Hepatocyte (in vitro differentiated cells): Measurements from ENCODE around the gene MGLL. TPM values are rescaled to one million over a fixed set of nuclear protein-coding genes. Genes with fewer than 3 reads are reported as not detected.

Source experiments
- DNase-seq: peaks from one replicate; pipeline ENCODE4 v3.0.0-alpha.2; 2016; ENCODE audit warnings: low spot score
- H2AFZ ChIP-seq: fragments of 200-600 bp; sonication (generic); 2 replicates; pipeline ENCODE4 v1.6.0; 2016; ENCODE audit warnings: antibody characterized with exemption, mild to moderate bottlenecking
- H3K27ac ChIP-seq: fragments of 200-600 bp; sonication (generic); 2 replicates; pipeline ENCODE4 v1.5.1; 2016; ENCODE audit warnings: mild to moderate bottlenecking
- H3K27me3 ChIP-seq: fragments of 200-600 bp; sonication (generic); 2 replicates; pipeline ENCODE4 v1.6.1; 2016
- H3K36me3 ChIP-seq: fragments of 200-600 bp; sonication (generic); replicated peaks from 2 replicates; pipeline ENCODE4 v1.5.1; 2016; ENCODE audit warnings: low read depth; ENCODE audit not compliant: insufficient read depth
- H3K4me1 ChIP-seq: fragments of 200-600 bp; sonication (generic); 2 replicates; pipeline ENCODE4 v1.5.1; 2016; ENCODE audit warnings: mild to moderate bottlenecking, moderate library complexity; ENCODE audit not compliant: insufficient read depth
- H3K4me2 ChIP-seq: fragments of 200-600 bp; sonication (generic); 2 replicates; pipeline ENCODE4 v1.6.0; 2016
- H3K4me3 ChIP-seq: fragments of 200-600 bp; sonication (generic); 2 replicates; pipeline ENCODE4 v1.5.1; 2016; ENCODE audit warnings: mild to moderate bottlenecking
- H3K79me2 ChIP-seq: fragments of 200-600 bp; sonication (generic); 2 replicates; pipeline ENCODE4 v1.6.0; 2017; ENCODE audit warnings: mild to moderate bottlenecking
- H3K9me2 ChIP-seq: fragments of 200-600 bp; sonication (generic); replicated peaks from 2 replicates; pipeline ENCODE4 v1.6.0; 2017; ENCODE audit warnings: mild to moderate bottlenecking; ENCODE audit not compliant: insufficient read depth
- H3K9me3 ChIP-seq: fragments of 200-600 bp; sonication (generic); 2 replicates; pipeline ENCODE4 v1.5.1; 2016; ENCODE audit warnings: low read depth, mild to moderate bottlenecking
- H4K20me1 ChIP-seq: fragments of 200-600 bp; sonication (generic); 2 replicates; pipeline ENCODE4 v1.6.0; 2016; ENCODE audit warnings: mild to moderate bottlenecking; ENCODE audit not compliant: insufficient read depth, poor library complexity, severe bottlenecking
- EZH2 ChIP-seq: fragments of 200-600 bp; sonication (generic); IDR thresholded peaks from 2 replicates; pipeline ENCODE4 v1.6.1; 2016; ENCODE audit warnings: antibody characterized with exemption, mild to moderate bottlenecking, borderline replicate concordance
- EZH2phosphoT487 ChIP-seq: fragments of 200-600 bp; sonication (generic); IDR thresholded peaks from one replicate; pipeline ENCODE4 v1.6.1; 2018; ENCODE audit warnings: antibody characterized with exemption, mild to moderate bottlenecking, low read depth, moderate library complexity; ENCODE audit not compliant: unreplicated experiment, severe bottlenecking
- WGBS: methylation state at CpG from one replicate; pipeline ENCODE4 v1.1.6; 2016; ENCODE audit warnings: low lambda C conversion rate; ENCODE audit errors: missing lambda C conversion rate; 5-methylcytosine and 5-hydroxymethylcytosine counted together
- polyA plus RNA-seq: library from polyadenylated mRNA; unstranded; fragments of >200 nt; fragmentation: Nextera tagmentation; extraction: Ambion mirVana; gene quantifications from 2 replicates; pipeline ENCODE4 v1.2.1, GENCODE V29; 2016
- total RNA-seq: library from RNA; depleted of rRNA; stranded (reverse); fragments of >200 nt; gene quantifications from 2 replicates; pipeline ENCODE4 v1.2.3, GENCODE V29; 2014
- TF ChIP-seq, protein P1 (sequence below): fragments of 200-600 bp; sonication (generic); IDR thresholded peaks from 2 replicates; pipeline ENCODE4 v1.5.1; 2016; ENCODE audit warnings: antibody characterized with exemption, mild to moderate bottlenecking; ENCODE audit not compliant: poor library complexity

Gene MGLL
- total and polyA plus RNA-seq, 2 experiments from 2014 or later, result 7.3 to 21.4 TPM

DNA sequence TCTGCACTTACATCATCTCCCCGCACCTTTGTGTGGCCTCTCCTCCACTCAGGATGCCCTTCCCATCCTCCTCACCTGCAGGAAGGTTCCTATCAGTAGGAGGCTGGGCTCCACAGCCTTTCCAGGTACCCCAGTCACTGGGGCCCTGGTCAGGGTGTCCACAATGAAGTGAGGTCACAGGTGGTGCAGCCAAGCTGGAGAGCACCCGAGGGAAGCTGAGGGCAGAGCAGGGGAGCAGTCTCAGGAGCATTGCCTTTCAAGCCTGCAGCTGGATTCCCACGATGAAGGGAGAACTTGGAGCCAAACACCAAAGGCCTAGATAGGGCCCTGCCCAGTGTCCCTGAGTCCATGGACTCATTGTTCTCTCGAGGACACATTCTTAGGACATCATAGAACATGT lies 23.6 kb downstream of the MGLL start:
- no peaks in the 10 kb centered on the region for H3K79me2 ChIP-seq
- no peaks in the 10 kb centered on the region for H3K27me3 ChIP-seq
- no peak overlapping the region for H2AFZ ChIP-seq
- TF ChIP-seq EZH2phosphoT487 (no peak), EZH2 (no peak)
- TF ChIP-seq, protein P1, sequence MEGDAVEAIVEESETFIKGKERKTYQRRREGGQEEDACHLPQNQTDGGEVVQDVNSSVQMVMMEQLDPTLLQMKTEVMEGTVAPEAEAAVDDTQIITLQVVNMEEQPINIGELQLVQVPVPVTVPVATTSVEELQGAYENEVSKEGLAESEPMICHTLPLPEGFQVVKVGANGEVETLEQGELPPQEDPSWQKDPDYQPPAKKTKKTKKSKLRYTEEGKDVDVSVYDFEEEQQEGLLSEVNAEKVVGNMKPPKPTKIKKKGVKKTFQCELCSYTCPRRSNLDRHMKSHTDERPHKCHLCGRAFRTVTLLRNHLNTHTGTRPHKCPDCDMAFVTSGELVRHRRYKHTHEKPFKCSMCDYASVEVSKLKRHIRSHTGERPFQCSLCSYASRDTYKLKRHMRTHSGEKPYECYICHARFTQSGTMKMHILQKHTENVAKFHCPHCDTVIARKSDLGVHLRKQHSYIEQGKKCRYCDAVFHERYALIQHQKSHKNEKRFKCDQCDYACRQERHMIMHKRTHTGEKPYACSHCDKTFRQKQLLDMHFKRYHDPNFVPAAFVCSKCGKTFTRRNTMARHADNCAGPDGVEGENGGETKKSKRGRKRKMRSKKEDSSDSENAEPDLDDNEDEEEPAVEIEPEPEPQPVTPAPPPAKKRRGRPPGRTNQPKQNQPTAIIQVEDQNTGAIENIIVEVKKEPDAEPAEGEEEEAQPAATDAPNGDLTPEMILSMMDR, result no peak
- no peaks in the 10 kb centered on the region for H3K4me1 ChIP-seq
- H4K20me1 ChIP-seq, result no peaks in the 10 kb centered on the region
- no peaks in the 10 kb centered on the region for H3K9me3 ChIP-seq
- 93% methylated on average over 4 of the region's 4 CpGs for WGBS
- H3K9me2 ChIP-seq, result no peaks in the 10 kb centered on the region
- no peak for DNase-seq
- no peaks in the 10 kb centered on the region for H3K36me3 ChIP-seq
- no peak overlapping the region for H3K4me3 ChIP-seq
- H3K27ac ChIP-seq, result peak overlapping the region; percentile 66
- no peak overlapping the region for H3K4me2 ChIP-seq

DNA sequence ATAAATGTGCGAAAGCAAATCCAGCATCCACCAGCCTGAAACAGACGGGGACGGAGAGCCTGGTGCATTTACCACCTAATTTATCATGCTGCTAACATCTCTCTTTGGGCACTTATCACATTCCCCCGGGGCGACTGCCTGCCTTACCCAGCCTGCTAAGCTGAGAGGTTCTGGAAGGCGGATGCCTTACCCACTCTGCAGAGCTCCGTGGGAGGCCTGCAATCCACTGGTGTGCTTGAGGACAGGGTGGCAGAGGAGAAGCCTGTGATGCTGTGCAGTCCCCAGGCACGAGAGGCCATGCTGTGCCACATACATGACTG lies 25.5 kb downstream of the MGLL start:
- no peaks in the 10 kb centered on the region for H3K27me3 ChIP-seq
- TF ChIP-seq EZH2 (no peak), EZH2phosphoT487 (no peak)
- TF ChIP-seq, protein P1, result no peak
- no peaks in the 10 kb centered on the region for H3K79me2 ChIP-seq
- no peaks in the 10 kb centered on the region for H3K9me2 ChIP-seq
- no peaks in the 10 kb centered on the region for H3K9me3 ChIP-seq
- no peak overlapping the region for H3K4me3 ChIP-seq
- no peak for DNase-seq
- H3K4me2 ChIP-seq, result no peak overlapping the region
- no peak overlapping the region for H3K27ac ChIP-seq
- no peaks in the 10 kb centered on the region for H4K20me1 ChIP-seq
- peaks cover 10% of the 10 kb centered on the region for H3K4me1 ChIP-seq
- WGBS, result 60% methylated on average over 8 of the region's 8 CpGs
- no peaks in the 10 kb centered on the region for H3K36me3 ChIP-seq
- H2AFZ ChIP-seq, result no peak overlapping the region

DNA sequence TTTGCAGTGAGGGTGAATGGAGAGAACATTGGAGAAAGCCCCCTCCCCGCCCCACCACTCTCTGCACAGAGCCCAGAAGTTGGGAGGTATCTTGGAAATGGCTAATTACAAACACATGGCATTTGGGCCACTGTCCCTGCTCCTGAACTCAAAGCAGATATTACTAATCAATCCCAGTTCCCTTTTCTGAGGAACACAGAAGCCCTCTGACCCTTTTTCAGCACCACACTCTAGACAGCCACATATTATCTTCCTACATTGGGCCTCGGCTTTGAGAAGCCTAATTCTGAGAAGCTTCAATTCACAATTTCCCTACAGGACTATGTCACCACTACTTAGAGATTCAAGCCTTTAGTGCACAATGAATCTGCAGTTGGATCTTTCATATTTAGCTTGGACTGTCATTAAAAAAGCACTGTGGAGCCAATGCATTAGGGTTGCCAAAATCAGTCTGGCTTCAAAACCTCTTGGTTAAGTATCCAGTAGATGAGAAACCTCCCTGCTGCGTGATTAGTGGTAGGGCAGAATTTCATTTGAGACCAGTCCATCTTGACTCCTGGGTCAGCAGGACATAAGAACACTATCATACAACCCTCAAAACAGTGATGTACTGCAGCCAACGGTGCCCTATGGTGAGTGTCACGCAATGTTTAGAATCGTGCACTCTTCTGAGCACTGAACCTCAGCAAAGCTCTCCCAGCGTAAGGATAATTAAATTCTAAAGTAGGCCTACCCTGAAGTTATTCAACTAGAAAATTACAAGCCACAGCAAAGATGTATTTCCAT lies 26.1 kb downstream of the MGLL start:
- Histone ChIP-seq H3K9me3 (no peaks in the 10 kb centered on the region), H3K4me1 (peaks cover 11% of the 10 kb centered on the region), H3K4me2 (no peak overlapping the region), H4K20me1 (no peaks in the 10 kb centered on the region), H3K9me2 (no peaks in the 10 kb centered on the region), H3K79me2 (no peaks in the 10 kb centered on the region), H3K27ac (no peak overlapping the region), H2AFZ (no peak overlapping the region), H3K27me3 (no peaks in the 10 kb centered on the region), H3K36me3 (no peaks in the 10 kb centered on the region), H3K4me3 (no peak overlapping the region)
- TF ChIP-seq, protein P1, result no peak
- TF ChIP-seq EZH2phosphoT487 (no peak), EZH2 (no peak)
- WGBS, result 78% methylated on average over 7 of the region's 7 CpGs
- no peak for DNase-seq

DNA sequence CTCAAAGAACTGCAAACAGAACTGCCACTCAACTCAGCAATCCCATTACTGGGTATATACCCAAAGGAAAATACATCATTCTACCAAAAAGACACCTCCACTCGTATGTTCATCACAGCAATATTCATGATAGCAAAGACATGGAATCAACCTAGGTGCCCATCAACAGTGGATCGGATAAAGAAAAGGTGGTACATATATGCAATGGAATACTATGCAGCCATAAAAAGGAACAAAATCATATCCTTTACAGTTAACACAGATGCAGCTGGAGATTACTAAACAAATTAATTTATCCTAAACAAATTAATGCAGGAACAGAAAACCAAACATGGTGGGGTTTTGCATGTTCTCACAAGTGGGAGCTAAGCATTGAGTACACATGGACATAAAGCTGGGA lies 27.3 kb downstream of the MGLL start:
- WGBS, result 98% methylated on average over 2 of the region's 2 CpGs
- no peak for TF ChIP-seq EZH2phosphoT487
- TF ChIP-seq, protein P1, result no peak
- TF ChIP-seq EZH2, result no peak
- Histone ChIP-seq H3K4me1 (peaks cover 16% of the 10 kb centered on the region), H4K20me1 (no peaks in the 10 kb centered on the region), H3K79me2 (no peaks in the 10 kb centered on the region), H3K4me3 (no peak overlapping the region), H3K9me2 (no peaks in the 10 kb centered on the region), H3K4me2 (no peak overlapping the region), H3K27me3 (no peaks in the 10 kb centered on the region), H3K36me3 (no peaks in the 10 kb centered on the region), H3K27ac (no peak overlapping the region), H3K9me3 (no peaks in the 10 kb centered on the region), H2AFZ (no peak overlapping the region)
- DNase-seq, result no peak
